Measurements from ENCODE around the gene MAP4K4. TPM values are rescaled to one million over a fixed set of nuclear protein-coding genes. Genes with fewer than 3 reads are reported as not detected.

MAP4K4 gene
- total RNA-seq, 1 experiment from 2014 or later: 132 TPM

DNA sequence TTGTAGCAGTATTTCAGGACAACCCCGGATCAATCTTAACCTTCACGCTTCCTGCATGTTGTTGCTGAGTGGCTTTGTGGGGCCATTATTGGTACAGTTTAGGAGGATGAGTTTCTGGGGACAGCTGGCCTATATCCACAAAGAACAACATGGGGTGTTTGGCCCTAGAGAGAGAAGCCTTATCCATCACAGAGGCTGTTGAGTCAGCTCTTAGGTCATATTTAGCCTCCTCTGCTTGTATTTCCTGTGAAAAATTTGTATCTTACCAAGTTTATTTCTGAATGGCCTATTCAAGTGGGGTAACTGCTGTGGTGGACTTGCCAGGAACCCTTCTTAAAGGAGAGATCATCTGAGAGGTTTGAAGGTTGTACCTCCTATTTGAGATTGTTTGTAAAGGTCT, 77.6 kb downstream of the MAP4K4 start:
- Histone ChIP-seq H3K27ac (ENCODE audit: insufficient read length, low read depth, low read length) (no peak overlapping the region), H3K9me3 (ENCODE audit: control insufficient read depth, low read depth, low read length) (no peaks in the 10 kb centered on the region), H3K79me2 (ENCODE audit: insufficient read depth, low read length) (peaks cover 55% of the 10 kb centered on the region; the same call in 1 of the 2 replicates), H3K4ac (ENCODE audit: low read depth, low read length) (no peak overlapping the region), H3K14ac (ENCODE audit: insufficient read depth, low read length) (no peak overlapping the region), H3K56ac (ENCODE audit: insufficient read length, low read depth, low read length) (no peak overlapping the region), H3K4me2 (ENCODE audit: insufficient read depth, insufficient read length, low read length) (no peak overlapping the region), H3K4me1 (ENCODE audit: insufficient read depth, low read length) (peaks cover 26% of the 10 kb centered on the region), H3K79me1 (ENCODE audit: insufficient read depth, low read depth, low read length, poor library complexity, severe bottlenecking) (peaks cover 6% of the 10 kb centered on the region), H4K91ac (ENCODE audit: insufficient read length, low read depth, low read length) (no peak overlapping the region), H4K8ac (replicated peaks; ENCODE audit: insufficient read length, low read depth, low read length) (no peak overlapping the region), H3K23ac (ENCODE audit: insufficient read length, low read depth, low read length) (no peak overlapping the region), H3K23me2 (ENCODE audit: insufficient read length, low read depth, low read length, poor library complexity, severe bottlenecking) (no peaks in the 10 kb centered on the region), H3K18ac (ENCODE audit: insufficient read length, low read depth, low read length) (no peak overlapping the region), H4K20me1 (ENCODE audit: control insufficient read depth, insufficient read depth, insufficient read length) (peaks cover 2% of the 10 kb centered on the region), H2AK5ac (ENCODE audit: insufficient read length, low read length) (no peak overlapping the region), H2BK20ac (ENCODE audit: low read depth, low read length, poor library complexity, severe bottlenecking) (no peak overlapping the region), H2BK12ac (ENCODE audit: insufficient read length, low read depth, low read length) (no peak overlapping the region), H2BK5ac (ENCODE audit: insufficient read length, low read length) (no peak overlapping the region), H3K9ac (ENCODE audit: extremely low read depth, insufficient read length, low read length) (no peak overlapping the region), H2BK15ac (ENCODE audit: low read depth, low read length) (no peak overlapping the region), H2BK120ac (ENCODE audit: low read depth, low read length, poor library complexity, severe bottlenecking) (no peak overlapping the region), H2AFZ (ENCODE audit: low read length) (no peak overlapping the region), H3K27me3 (ENCODE audit: insufficient read depth, low read length) (no peaks in the 10 kb centered on the region), H3T11ph (ENCODE audit: low read length) (no peak overlapping the region), H4K5ac (ENCODE audit: insufficient read length, low read depth, low read length) (no peak overlapping the region)
- no CpG with 5 or more reads among the region's 2 CpGs for WGBS (ENCODE audit: extremely low coverage, insufficient read length, low lambda C conversion rate)
- DNase-seq: no peak
- no peaks in the 10 kb centered on the region for H3K36me3 Mint-ChIP-seq (ENCODE audit: insufficient read depth in 1 of 3, low read depth in 3 of 3)
- no peaks in the 10 kb centered on the region for H3K9me3 Mint-ChIP-seq
- H3K27me3 Mint-ChIP-seq (ENCODE audit: low read depth): no peaks in the 10 kb centered on the region
- TF ChIP-seq, protein P1, sequence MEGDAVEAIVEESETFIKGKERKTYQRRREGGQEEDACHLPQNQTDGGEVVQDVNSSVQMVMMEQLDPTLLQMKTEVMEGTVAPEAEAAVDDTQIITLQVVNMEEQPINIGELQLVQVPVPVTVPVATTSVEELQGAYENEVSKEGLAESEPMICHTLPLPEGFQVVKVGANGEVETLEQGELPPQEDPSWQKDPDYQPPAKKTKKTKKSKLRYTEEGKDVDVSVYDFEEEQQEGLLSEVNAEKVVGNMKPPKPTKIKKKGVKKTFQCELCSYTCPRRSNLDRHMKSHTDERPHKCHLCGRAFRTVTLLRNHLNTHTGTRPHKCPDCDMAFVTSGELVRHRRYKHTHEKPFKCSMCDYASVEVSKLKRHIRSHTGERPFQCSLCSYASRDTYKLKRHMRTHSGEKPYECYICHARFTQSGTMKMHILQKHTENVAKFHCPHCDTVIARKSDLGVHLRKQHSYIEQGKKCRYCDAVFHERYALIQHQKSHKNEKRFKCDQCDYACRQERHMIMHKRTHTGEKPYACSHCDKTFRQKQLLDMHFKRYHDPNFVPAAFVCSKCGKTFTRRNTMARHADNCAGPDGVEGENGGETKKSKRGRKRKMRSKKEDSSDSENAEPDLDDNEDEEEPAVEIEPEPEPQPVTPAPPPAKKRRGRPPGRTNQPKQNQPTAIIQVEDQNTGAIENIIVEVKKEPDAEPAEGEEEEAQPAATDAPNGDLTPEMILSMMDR (conservative IDR thresholded peaks at IDR 0.05): no peak
- H3K27ac Mint-ChIP-seq: peak overlapping the region in 1 of 3 experiments; percentile 73; a peak in 1 of 7 replicates
- no peak overlapping the region for H3K4me3 Mint-ChIP-seq
- peaks cover 85 to 88% of the 10 kb centered on the region in 2 experiments for H3K4me1 Mint-ChIP-seq

Measured in H9 (cell line).